Bronchial epithelial cell (primary cell): Measurements from ENCODE around the gene ENTPD8. TPM values are rescaled to one million over a fixed set of nuclear protein-coding genes. Genes with fewer than 3 reads are reported as not detected.

ENCODE experiments used
- DNase-seq: peaks from one replicate; pipeline ENCODE4 v3.0.0-alpha.2; 2010; ENCODE audit warnings: low read depth
- FAIRE-seq: peaks from 2 replicates; lab custom pipeline; 2011; peaks lifted over from hg19 to GRCh38; lab: Jason Lieb, UNC
- H3K27me3 ChIP-seq: 2 replicates; pipeline ENCODE4 v1.5.1; 2011; ENCODE audit warnings: low read length; ENCODE audit not compliant: control insufficient read depth, insufficient read depth
- H3K36me3 ChIP-seq: 2 replicates; pipeline ENCODE4 v1.5.1; 2011; ENCODE audit warnings: low read length; ENCODE audit not compliant: control insufficient read depth, insufficient read depth
- H3K4me3 ChIP-seq: 2 replicates; pipeline ENCODE4 v1.5.1; 2011; ENCODE audit warnings: mild to moderate bottlenecking, low read depth, low read length, control low read depth
- CTCF ChIP-seq: IDR thresholded peaks from 2 replicates; pipeline ENCODE4 v1.5.1; 2011; ENCODE audit warnings: mild to moderate bottlenecking, moderate library complexity, low read length, control low read depth, inconsistent platforms; ENCODE audit not compliant: insufficient read depth, severe bottlenecking
- total RNA-seq: library from RNA; depleted of rRNA; stranded (reverse); fragments of >200 nt; gene quantifications from 2 replicates; pipeline ENCODE4 v1.2.1, GENCODE V29; 2014

ENTPD8 gene
- total RNA-seq, 1 donor from 2014 or later = not detected

DNA sequence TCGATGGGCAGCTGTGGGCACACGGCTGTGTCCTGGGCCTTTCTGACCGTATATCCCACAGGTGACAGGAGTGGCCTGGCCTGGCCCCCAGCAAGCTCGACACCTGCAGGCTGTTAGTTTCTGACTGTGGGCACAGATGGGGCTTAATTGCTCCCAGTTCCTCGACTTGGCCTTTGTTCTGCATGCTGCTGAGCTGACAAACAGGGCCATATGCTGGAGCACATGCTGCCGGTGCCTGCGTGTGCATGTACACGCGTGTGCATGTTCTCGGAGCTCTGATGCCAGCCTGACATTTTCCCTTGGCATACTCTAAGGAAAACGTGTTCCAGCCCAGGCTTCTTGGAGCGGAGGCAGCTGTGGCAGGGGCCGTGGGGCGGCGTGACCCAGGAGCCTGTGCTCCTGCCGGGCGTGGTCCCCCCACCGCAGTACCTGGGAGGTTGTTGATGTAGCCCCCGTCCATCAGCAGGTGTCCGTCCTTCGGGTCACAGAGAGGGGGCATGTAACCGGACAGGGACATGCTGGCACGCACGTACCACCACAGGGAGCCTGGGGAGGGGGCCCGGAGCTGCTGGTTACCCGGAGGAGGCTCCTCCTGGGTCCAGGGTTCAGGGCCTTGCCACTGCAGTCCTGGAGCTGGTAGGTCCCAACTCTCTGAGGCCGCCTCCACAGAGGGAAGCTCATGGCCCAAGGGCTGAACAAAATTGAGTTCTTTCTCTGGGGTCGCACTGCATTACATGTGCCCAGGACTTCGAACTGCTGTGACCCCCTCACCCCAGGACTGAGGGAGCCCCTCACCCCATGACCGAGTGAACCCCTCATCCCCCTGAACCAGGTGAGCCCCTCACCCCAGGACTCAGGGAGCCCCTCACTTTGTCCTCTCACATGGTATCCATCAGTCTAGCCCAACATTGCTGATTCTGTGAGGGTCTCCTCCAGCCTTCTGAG, 22.1 kb upstream of the ENTPD8 start:
- Histone ChIP-seq H3K4me3 (no peak overlapping the region), H3K36me3 (no peaks in the 10 kb centered on the region), H3K27me3 (no peaks in the 10 kb centered on the region)
- no peak for TF ChIP-seq CTCF
- FAIRE-seq = no peak
- no peak for DNase-seq

DNA sequence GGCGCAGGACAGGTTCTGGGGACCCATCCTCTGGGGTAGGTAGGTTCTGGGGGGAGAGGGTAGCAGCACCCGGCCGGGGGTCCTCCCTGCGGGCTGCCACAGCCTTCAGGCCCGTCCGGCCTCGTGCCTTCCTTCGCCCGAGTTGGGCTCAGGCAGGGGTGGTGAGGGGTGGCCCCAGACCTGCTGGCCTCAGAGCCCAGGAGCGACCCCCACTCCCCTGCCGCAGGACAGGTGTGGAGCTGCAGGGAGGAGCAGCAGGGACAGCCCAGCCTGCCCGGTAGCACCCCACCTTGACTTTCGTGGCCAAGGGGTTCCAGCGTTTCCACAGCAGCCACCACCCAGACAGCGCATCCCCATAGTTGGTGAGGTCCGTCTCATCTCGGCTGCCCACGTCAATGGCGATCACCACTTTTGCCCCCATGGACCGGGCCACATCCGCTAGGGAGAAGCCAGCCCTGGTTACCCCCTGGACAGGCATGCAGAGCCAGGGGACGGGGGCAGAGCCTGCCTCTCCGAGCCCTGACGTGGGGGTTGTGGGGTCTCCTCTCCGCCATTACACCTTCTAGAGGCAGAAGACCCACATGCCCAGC, 21.3 kb upstream of the ENTPD8 start:
- Histone ChIP-seq H3K27me3 (no peaks in the 10 kb centered on the region), H3K4me3 (no peak overlapping the region), H3K36me3 (no peaks in the 10 kb centered on the region)
- TF ChIP-seq CTCF = no peak
- FAIRE-seq (no peak), DNase-seq (no peak)

DNA sequence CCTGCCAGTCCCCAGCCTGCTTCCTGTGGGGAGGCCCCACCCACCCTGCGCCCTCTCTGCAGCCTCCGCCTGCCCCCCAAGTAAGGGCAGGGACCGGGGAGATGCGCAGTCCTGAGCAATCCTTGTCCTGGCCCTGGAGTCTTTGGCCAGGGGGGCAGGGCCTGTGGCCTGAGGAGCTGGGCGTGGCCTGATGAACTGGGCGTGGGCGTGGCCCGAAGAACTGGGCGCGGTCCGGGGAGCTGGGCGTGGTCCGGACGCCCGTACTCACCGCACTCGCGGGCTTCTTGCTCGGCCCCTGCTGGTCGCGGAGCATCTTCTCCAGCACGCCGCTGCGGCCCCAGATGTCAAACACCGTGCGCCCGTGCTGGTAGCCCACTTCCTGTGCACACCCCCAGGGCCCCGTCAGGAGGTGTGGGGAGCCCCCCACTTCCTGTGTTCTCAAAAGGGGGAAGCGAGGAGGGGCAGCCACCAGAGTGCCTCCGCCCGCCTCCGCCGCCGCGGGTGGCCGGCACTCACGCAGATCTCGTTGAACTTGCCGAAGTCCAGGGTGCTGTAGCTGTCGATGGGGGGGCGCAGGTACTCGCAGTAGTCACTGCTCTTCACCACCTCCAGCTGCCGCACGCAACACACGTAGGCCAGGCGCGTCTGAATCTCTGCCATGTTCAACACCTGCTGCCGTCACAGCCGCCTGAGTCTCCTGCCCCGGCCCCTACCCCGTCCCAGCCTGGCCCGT, 20.7 kb upstream of the ENTPD8 start:
- peaks cover 4% of the 10 kb centered on the region for H3K36me3 ChIP-seq
- no peak for TF ChIP-seq CTCF
- FAIRE-seq = no peak
- no peak overlapping the region for H3K4me3 ChIP-seq
- H3K27me3 ChIP-seq = no peaks in the 10 kb centered on the region
- DNase-seq = no peak

DNA sequence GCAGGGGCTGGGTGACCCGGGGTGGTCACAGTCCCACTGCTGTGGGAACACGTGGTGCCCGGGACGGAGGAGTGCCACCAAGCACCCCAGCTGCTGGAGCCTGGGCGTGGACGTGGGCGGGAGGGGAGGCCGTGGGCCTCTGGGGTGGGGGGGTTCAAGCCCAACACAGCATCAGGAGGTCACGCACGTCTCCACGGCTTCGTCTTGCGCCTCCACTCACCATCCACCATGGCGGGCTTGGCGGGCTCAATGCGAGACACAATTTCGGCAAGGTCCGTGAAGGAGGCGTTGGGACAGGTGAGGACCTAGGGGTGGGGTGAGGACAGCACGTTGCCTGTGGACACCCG, 20.1 kb upstream of the ENTPD8 start:
- no peaks in the 10 kb centered on the region for H3K27me3 ChIP-seq
- no peak overlapping the region for H3K4me3 ChIP-seq
- H3K36me3 ChIP-seq = peaks cover 9% of the 10 kb centered on the region
- TF ChIP-seq CTCF = no peak
- no peak for FAIRE-seq
- no peak for DNase-seq

DNA sequence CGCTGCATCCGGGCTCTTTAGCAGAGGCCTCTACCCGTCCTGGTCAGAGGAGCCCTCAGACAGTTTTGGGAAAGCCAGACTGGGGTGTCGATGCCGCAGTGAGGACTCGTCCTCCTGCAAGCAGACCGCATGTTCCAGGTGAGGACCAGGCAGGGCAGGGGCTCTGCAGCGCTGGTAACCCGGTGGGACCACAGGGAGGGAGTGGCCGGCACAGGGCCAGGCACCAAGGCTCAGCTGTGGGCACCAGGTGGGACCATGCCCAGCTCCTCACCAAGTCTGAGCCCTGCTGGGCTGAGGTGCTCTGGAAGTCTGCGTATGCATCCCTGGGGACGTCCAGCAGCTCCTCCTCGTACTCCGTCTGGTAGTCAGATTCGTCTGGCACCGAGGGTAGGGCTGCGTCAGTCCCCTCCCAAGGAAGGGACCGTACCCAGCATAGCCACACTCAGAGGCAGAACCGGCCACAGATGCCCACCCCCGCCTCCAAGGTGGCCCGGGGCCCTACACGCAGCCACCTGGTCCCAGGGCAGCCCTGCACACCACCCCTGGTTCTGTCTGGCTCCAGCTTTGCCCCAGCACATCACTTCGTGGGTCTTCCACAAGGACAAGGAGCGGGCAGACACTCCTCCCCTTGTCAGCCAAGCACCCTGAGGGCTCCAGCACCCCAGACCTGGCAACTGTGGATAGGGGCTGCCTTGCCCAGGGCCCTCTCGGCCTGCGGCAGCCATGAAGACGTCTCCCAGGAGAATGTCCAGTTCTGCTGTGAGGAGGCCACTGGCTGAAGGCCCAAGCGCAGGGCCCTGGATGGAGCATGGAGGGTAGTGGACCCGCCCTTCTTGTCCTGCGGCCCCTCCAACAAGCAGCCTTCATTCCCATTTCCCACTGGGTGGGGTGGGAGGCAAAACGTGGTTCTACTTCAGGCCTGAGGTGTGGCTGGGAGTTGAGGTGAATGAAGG, 19.5 kb upstream of the ENTPD8 start:
- Histone ChIP-seq H3K27me3 (no peaks in the 10 kb centered on the region), H3K36me3 (peaks cover 14% of the 10 kb centered on the region), H3K4me3 (no peak overlapping the region)
- DNase-seq = no peak
- TF ChIP-seq CTCF = no peak
- FAIRE-seq = no peak
